ENCODE data around the gene SECISBP2L. TPM values are rescaled to one million over a fixed set of nuclear protein-coding genes. Genes with fewer than 3 reads are reported as not detected.
"Not testable (repeated sequence)": the region's sequence is repeated elsewhere in the genome, so short reads cannot be mapped to it uniquely, and the experiment has no call there.

Gene SECISBP2L
- total RNA-seq, 1 donor from 2014 or later: 41.3 TPM

GRCh38 chr15:48996276-48996675 is 50.0 kb downstream of the SECISBP2L start:
- DNase-seq (ENCODE audit: low read depth): peak; percentile 68

DNA sequence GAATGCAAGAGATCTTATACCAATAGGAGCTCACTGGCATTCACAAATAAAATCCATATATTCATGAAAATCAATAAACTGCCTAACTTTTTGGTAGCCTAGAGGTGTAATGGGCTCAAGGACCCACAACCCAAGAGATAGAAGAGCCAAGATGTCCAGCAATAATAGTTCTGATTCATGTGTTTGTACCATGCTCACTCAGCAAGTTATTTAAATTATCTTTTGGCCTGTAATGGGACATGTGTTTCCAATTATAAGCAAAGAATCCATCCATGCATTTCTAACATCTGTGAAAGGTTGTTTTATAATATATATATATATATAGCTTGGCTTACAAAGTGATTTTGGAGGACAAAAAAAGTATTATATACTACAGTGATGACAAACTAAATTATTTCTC is 52.9 kb downstream of the SECISBP2L start:
- DNase-seq (ENCODE audit: low read depth): no peak

- no peak for DNase-seq (ENCODE audit: low read depth)
Observed at GRCh38 chr15:48992545-48992944, 53.7 kb downstream of the SECISBP2L start.

GRCh38 chr15:48992096-48992495 is 54.1 kb downstream of the SECISBP2L start:
- no peak for DNase-seq (ENCODE audit: low read depth)

GRCh38 chr15:48989170-48989569 is 57.1 kb downstream of the SECISBP2L start:
- no peak for DNase-seq (ENCODE audit: low read depth)

GRCh38 chr15:48987142-48987541 is 59.1 kb downstream of the SECISBP2L start:
- no peak for DNase-seq (ENCODE audit: low read depth)

GRCh38 chr15:48986240-48986639 is 60.0 kb downstream of the SECISBP2L start:
- DNase-seq (ENCODE audit: low read depth): no peak

- no peak for DNase-seq (ENCODE audit: low read depth)
Observed at GRCh38 chr15:48985516-48985915, 60.7 kb downstream of the SECISBP2L start.

GRCh38 chr15:48984811-48985352 is 61.4 kb downstream of the SECISBP2L start:
- DNase-seq (ENCODE audit: low read depth): no peak

- DNase-seq (ENCODE audit: low read depth): no peak
Observed at GRCh38 chr15:48984021-48984710, 62.1 kb downstream of the SECISBP2L start.

DNA sequence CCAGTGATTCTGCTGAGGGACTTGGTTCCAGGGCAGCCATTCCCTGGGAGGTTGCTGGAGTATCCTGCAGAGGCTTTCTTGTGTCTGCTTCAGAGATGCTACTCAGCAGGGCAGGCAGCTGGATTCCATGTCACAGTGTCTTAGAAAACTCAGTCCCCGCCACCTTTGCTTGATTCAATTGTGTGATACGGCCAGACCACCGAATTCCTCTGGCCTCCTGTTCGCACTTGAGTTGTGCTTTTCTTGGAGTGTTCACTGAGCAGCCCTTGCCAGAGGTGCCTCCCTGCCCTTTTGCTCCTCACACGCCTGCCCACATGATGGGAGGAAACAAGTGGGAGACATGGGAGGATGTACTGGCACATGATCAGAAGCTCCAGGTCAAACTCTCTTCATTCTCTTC is 62.9 kb downstream of the SECISBP2L start:
- no peak for DNase-seq (ENCODE audit: low read depth)

DNA sequence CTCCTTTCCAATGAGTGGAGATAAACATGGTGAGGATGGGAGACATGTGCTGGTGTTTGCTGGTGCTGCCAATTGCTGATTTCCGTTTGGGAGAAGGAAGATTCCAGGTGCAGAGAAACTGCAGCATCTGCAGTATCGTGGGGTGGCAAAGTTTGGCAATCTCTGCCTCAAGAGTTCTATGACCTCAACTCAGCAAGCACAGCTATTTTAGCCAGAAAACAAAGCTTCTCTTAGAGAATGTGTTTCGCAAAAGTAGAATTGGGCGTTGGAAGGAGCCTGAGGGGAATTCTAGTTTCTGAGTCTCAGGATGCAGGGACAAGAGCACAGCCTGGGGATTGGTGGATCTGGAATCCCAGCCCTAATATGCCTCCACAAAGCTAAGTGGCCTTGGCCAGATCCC is 64.3 kb downstream of the SECISBP2L start:
- DNase-seq (ENCODE audit: low read depth): no peak

DNA sequence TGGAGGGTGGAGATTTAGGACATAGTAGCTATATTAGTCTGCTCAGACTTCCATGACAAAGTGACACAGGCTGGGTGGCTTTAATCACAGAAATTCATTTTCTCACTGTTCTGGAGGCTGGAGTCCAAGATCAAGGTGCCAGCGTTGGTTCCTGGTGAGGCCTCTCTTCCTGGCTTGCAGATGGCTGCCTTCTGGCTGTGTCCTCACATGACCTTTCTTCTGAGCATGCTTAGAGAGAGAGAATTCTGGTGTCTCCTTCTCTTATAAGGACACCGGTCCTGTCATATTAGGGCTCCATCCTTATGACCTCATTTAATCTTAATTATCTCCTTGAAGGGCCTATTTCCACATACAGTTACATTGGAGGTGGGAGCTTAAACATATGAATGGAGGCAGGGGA is 67.6 kb downstream of the SECISBP2L start:
- DNase-seq (ENCODE audit: low read depth): no peak

- no peak for DNase-seq (ENCODE audit: low read depth)
Observed at GRCh38 chr15:48976444-48977088, 69.7 kb downstream of the SECISBP2L start.

DNA sequence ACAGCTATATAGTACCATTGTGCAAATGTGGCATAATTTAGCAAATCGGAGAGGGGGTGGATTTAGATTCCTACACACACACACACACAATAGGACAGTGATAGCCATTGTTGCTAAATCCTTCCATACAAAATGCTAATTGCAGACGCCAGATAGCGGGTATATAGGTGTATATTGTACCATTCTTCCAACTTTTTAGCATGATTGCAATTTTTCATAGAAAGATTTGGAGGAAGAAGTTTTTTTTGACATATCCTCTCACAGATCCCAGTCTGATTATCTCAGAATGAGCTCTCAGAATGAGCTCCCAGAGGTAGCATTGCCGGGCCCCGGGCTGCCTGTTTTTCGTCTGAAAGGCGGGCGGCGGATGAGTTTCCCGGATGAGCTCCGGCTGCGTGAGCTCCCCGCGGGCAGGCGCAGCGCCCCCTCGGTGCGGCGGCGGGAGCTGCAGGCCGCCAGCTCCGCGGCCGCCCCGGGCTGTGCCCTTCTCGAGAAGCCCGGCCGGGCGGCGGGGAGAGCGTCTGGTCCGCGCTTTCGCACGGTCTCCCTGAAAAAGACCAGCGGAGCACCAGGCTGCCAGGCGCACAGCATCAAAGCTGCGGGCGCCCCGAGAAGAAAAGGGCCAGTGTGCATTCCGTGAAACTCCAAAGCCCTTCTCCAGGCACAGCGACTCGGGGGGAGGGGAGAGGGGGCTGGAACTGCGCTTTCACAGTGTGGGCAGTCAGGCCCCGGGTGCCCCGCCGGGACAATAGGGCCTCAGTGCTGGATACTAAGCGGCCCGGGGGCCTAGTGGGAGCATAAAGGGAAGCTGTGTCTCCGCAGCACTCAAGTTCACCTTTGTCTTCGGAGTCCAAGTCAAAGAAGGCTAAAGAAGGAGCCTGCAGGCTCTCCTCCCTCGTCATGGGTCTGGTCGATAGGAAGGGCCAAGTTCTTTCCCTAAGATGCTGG is 70.5 kb downstream of the SECISBP2L start:
- peak; percentile 84 for DNase-seq (ENCODE audit: low read depth)

- no peak for DNase-seq (ENCODE audit: low read depth)
Observed at GRCh38 chr15:48974882-48975281, 71.4 kb downstream of the SECISBP2L start.

DNA sequence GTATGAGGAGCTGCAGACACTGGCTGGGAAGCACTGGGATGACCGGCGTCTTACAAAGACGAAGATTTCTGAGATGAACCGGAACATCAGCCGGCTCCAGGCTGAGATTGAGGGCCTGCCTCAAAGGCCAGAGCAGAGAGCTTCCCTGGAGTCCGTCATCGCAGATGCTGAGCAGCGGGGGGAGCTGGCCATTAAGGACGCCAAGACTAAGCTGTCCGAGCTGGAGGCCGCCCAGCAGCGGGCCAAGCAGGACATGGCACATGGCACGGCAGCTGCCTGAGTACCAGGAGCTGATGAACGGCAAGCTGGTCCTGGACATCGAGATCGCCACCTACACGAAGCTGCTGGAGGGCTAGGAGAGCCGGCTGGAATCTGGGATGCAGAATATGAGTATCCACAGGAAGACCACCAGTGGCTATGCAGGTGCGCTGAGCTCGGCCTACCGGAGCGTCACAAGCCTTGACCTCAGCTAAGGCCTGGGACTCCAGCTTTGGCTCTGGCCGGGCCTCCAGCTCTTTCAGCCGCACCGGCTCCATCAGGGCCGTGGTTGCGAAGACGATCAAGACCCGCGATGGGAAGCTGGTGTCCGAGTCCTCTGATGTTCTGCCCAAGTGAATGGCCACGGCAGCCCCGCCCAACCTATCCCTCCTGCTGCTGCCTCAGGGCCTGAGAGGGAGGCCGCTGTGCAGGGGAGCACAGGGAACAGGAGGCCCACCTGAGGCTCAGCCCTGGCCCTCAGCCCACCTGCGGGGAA is 73.3 kb downstream of the SECISBP2L start:
- no peak for DNase-seq (ENCODE audit: low read depth)

GRCh38 chr15:48970926-48971325 is 75.3 kb downstream of the SECISBP2L start:
- DNase-seq (ENCODE audit: low read depth): not testable (repeated sequence)

DNA sequence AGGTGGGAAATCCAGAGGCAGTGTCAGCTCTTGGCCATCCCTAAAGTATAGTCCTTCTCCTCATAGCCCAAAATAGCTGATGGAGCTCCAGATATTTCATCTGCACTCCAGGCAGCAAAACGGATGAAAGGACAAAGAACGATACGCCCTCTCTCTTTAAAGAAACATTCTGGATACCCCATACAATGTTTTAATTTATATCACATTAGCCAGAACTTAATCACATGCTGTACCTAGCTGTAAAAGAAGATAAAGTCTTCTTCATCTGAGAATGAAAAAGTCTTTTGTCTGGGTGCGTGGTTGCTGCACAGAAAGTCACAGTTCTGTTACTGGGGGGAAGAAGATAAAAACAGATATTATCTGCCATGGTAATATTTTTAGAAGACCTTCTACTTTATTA is 78.2 kb downstream of the SECISBP2L start:
- no peak for DNase-seq (ENCODE audit: low read depth)

DNA sequence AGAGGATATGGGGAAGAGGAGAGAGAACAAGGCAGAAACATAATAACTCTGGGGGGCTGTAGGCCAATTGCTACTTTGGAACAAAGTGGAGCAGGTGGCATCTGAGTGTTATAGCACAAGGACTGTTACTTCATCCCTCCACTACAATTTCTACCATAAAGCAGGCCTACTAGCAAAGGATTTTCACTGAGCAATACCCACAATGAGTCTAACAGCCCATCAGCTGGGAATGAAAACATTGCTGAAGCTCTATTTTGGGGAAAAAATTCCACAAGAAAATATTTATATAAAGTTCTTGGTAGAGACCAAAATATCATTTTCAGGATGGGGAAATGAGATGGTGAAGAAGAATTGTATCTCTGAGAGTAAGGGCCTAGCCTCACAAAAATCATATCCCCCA is 78.9 kb downstream of the SECISBP2L start:
- no peak for DNase-seq (ENCODE audit: low read depth)

Measured in myocyte (in vitro differentiated cells).